Lung microvascular endothelial cell (primary cell): ENCODE results near the gene CREB5. TPM values are rescaled to one million over a fixed set of nuclear protein-coding genes. Genes with fewer than 3 reads are reported as not detected.
"Not testable (repeated sequence)": the region's sequence is repeated elsewhere in the genome, so short reads cannot be mapped to it uniquely, and the experiment has no call there.

Experiments used
- DNase-seq, 2 donors: peaks; one replicate each; pipeline versions ENCODE4 v3.0.0 to v3.0.0-alpha.2; 2010; ENCODE audit warnings: low read depth in 2 of 2
- total RNA-seq: library from RNA; depleted of rRNA; stranded (reverse); fragments of >200 nt; gene quantifications from 2 replicates; pipeline ENCODE4 v1.2.1, GENCODE V29; 2014

The CREB5 gene
- total RNA-seq, 1 donor from 2014 or later, result 3.2 TPM

DNA sequence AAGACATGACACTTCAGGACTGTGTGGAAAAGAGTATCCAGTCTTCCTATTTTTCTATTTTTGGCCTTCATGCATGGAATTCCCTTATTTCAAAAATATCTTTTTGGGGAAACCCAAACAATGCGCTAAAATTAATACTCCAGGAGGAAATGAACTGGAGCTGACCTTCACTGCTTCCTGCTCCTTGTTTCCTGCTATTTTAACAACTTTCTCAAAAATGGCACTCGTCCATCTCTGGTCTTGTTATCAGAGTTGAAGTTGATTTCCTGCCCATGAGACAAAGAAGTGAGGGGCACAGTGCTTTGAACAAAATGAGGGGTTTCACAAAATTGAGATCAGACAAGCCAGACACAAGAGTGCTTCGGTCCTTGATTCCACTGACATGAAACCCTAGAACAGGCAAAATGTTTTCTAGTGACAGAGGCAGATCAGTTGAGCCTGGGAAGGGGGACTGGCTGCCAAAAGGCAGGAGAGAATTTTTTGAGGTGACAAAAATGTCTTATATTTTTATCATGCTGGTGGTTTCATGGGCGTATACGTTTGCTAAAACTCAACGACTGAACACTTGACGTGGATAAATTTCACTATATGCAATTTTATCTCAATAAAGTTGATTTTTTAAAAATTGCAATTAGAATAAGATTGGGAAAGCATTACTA is 193.2 kb downstream of the CREB5 start:
- peak; percentile 65 to 76 for DNase-seq

GRCh38 chr7:28606421-28606820 is 194.1 kb downstream of the CREB5 start:
- no peak for DNase-seq

DNA sequence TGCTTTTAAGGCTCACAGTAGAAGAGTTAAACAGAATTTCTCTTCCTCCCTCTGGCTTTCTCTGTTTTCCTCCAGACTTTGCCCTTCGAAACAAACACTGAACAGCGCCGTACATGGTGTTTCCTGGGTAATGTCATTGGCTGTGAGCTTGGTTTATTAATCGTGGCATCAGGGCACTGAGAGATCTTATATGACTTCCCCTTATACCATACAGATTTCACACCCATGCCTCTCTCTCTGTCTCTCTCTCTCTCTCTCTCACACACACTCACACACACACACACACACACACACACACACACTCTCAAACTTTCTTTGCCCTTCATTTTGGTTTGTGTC is 195.5 kb downstream of the CREB5 start:
- no peak for DNase-seq

DNA sequence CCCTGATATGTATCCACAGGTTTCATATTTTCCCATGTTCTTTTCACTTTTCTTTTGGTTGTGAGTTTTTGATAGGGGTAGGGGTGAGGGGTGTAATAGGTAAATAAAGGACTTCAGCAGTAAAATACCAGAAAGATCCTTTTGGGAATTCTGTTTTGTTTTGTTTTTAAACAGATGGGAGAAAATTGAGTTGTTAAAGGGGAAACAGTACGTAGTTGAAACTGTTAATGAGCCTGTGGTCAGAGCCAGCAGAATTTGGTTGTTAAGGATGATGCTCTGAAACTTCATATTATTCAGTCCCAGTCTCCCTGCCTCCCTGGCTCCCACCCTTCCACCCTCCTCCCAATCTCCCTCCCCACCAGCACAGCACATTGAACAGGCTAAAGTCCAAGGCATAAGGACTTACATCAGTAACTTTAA is 195.9 kb downstream of the CREB5 start:
- no peak for DNase-seq

- no peak for DNase-seq
Measured at GRCh38 chr7:28608731-28609130, 196.4 kb downstream of the CREB5 start.

DNA sequence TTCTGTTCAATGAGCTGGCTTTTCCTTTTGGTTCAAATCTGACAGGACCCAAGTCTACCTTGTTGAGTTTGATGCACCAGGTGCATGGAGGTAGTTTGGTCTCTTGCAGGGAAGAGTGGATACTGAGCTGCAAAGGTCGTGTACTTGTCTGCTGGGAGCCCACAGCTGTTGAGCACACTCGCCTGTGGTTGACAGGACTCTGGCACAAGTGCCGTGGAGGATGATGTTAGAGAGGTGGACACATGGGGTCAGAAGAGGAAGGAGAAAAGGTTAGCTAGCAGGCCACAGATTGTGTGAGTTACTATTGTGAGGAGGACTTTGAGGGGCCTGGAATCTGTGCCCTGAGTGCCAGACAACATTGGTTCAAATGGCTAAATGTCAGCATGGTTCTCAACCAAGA is 197.3 kb downstream of the CREB5 start:
- DNase-seq, result no peak

DNA sequence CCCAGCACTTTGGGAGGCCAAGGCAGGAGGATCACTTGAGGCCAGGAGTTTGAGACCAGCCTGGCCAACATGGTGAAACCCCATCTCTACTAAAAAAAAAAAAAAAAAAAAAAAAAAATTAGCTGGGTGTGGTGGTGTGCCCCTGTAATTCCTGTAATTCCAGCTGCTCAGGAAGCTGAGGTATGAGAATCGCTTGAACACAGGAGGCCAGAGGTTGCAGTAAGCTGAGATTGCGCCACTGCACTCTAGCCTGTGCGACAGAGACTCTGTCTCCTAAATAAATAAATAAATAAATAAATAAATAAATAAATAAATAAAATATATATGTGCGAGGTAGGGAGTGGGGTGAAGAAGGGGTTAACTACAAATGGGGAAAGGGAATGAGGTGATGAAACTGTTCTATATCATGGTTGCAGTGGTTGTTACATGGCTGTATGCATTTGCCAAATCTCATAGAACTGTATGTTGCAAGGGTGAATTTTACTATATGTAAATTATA is 199.1 kb downstream of the CREB5 start:
- DNase-seq, result not testable (repeated sequence)

- no peak for DNase-seq
Measured at GRCh38 chr7:28613262-28613661, 200.9 kb downstream of the CREB5 start.

DNA sequence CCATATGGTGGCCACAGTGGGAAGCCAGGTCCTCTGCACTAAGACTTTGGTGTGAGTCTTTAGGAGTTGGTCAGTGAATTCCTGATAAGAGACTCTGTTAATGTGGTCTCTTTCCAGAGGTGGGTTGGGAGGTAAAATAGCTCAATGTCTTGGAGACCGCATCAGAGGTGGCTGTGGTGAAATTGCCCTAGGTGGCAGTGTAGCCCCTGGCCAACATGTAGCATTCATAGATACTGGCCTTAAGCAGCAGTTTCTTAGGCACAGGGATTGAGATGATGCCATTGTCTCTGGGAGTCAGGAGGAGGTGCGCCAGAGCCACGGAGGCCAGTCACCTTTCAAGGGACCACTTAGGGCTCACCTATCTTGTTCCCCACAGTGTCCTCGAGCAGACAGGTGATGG is 202.8 kb downstream of the CREB5 start:
- DNase-seq, result peak; percentile 24 to 46

GRCh38 chr7:28617308-28617880 is 205.1 kb downstream of the CREB5 start:
- DNase-seq, result no peak

DNA sequence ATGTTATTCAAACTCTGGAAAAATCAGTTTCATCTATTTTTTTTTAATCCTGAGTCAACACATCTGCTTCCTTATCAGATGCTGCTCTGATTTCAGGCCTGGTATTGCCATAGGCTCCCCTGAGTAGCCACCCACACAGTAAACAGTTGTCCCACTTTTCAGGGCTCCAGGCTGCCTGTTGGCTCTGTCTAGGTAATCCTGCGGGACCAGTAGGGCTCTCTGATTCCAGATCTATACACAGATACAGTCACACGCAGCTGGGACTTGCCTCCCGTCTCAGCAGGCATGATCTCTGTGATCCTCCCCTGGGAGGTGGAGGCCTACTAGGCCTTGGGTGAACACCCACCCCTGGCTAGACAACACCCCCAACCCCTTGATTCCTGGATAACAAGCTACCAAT is 206.1 kb downstream of the CREB5 start:
- DNase-seq, result no peak

GRCh38 chr7:28619256-28619655 is 206.9 kb downstream of the CREB5 start:
- DNase-seq, result no peak

GRCh38 chr7:28621369-28621841 is 209.1 kb downstream of the CREB5 start:
- no peak for DNase-seq

- peak in 1 of 2 donors; percentile 3 for DNase-seq
Measured at GRCh38 chr7:28623105-28623730, 210.9 kb downstream of the CREB5 start.

- peak in 1 of 2 donors; percentile 29 for DNase-seq
Measured at GRCh38 chr7:28623863-28624262, 211.5 kb downstream of the CREB5 start.

GRCh38 chr7:28625432-28625831 is 213.1 kb downstream of the CREB5 start:
- DNase-seq, result no peak

- DNase-seq, result peak in 1 of 2 donors; percentile 28
Measured at GRCh38 chr7:28626221-28626620, 213.9 kb downstream of the CREB5 start.

DNA sequence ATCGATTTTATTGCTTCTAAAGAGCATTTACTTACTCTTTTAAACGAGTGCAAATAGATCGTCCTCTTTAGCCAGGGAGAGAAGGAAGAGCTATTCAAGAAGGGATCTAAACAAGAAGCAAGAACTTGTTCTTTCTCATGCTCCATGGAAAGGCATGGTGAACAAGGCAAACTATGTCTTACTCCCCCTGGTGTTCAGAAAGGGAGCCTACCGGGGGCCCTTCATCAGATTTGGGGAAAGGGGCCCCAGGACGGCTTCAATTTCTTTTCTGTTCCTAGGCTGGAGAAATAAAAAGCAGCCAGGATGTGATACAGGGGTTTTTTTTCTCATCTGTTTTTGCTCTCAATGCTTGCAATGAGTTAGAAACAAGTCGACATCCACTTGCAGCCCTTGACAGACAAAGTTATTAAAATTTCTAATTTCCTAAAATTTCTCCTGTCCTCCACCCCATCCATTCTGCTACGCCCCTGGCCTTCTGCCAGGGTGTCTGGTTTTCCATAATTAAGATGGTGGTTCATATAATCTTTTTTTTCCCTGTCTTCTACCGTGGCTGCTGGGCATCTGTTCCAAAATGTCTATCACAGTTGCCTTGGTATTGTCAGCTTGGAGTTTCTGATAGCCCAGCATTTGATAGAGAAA is 214.4 kb downstream of the CREB5 start:
- peak; percentile 49 to 51 for DNase-seq

GRCh38 chr7:28627263-28627653 is 214.9 kb downstream of the CREB5 start:
- DNase-seq, result no peak

- DNase-seq, result no peak
Measured at GRCh38 chr7:28627896-28628295, 215.6 kb downstream of the CREB5 start.

GRCh38 chr7:28629216-28629842 is 217.0 kb downstream of the CREB5 start:
- no peak for DNase-seq

DNA sequence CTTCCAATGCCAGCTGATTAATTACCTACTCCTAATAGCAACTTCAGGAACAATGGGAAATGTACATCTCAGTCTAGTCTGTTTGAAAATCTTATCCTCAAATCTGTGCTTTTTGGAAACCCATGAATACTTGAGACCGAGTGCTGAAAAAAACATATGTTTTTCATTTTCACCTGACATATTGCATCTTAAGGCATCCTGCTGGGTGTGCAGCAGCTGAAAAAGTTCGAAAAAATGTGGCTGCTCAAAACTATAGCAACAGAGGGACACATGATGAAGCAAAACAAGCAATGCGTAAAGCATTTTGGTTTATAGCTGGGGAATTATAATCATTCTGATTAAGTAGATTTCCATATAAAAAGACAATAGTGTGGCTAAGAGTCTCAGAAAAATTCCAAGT is 218.0 kb downstream of the CREB5 start:
- DNase-seq, result no peak
